ENCODE data around the gene STX10.
A peak's percentile ranks its signal among the peaks of the same experiment; 100 is the strongest.

Gene STX10

GRCh38 chr19:13139633-13140311 is 10.4 kb downstream of the STX10 start:
- DNase-seq (ENCODE audit: low read depth): no peak

- DNase-seq (ENCODE audit: low read depth): no peak
These were observed 11.3 kb downstream of the STX10 start for GRCh38 chr19:13138916-13139198.

GRCh38 chr19:13138171-13138915 is 11.8 kb downstream of the STX10 start:
- DNase-seq (ENCODE audit: low read depth): no peak

GRCh38 chr19:13137290-13137794 is 12.8 kb downstream of the STX10 start:
- no peak for DNase-seq (ENCODE audit: low read depth)

DNA sequence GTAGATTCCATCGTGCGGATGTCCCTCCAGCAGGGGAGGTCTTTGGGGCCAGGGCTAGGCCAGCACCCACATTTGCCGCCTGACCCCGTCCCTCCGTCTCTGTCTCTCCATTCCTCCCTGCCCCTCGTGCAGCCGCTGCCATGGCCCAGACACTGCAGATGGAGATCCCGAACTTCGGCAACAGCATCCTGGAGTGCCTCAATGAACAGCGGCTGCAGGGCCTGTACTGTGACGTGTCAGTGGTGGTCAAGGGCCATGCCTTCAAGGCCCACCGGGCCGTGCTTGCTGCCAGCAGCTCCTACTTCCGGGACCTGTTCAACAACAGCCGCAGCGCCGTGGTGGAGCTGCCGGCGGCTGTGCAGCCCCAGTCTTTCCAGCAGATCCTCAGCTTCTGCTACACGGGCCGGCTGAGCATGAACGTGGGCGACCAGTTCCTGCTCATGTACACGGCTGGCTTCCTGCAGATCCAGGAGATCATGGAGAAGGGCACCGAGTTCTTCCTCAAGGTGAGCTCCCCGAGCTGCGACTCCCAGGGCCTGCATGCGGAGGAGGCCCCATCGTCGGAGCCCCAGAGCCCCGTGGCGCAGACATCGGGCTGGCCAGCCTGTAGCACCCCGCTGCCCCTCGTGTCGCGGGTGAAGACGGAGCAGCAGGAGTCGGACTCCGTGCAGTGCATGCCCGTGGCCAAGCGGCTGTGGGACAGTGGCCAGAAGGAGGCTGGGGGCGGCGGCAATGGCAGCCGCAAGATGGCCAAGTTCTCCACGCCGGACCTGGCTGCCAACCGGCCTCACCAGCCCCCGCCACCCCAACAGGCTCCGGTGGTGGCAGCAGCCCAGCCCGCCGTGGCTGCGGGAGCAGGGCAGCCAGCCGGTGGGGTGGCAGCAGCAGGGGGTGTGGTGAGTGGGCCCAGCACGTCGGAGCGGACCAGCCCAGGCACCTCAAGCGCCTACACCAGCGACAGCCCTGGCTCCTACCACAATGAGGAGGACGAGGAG is 14.8 kb downstream of the STX10 start:
- DNase-seq (ENCODE audit: low read depth): no peak

DNA sequence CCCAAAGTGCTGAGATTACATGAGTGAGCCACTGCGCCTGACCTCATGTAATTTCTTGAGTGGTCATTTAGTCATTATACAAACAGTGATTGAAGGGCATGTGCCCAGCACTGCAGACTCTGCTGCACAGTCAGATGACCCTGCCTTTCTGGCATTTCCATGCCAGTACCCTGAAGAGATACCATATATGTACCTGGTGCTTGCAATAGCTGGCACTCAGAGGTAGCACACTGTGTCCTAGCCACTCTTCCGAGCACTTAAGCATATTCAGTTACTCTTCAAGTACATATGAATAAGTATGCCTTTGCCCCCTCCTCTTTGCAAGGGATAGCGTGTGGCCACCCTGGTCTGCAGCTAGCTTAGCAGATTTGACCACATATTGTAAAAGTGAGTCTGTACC is 15.5 kb downstream of the STX10 start:
- DNase-seq (ENCODE audit: low read depth): no peak

GRCh38 chr19:13133241-13133870 is 16.8 kb downstream of the STX10 start:
- DNase-seq (ENCODE audit: low read depth): no peak

- peak; percentile 90 for DNase-seq (ENCODE audit: low read depth)
These were observed 17.5 kb downstream of the STX10 start for GRCh38 chr19:13132471-13133180.

GRCh38 chr19:13130886-13131490 is 19.2 kb downstream of the STX10 start:
- DNase-seq (ENCODE audit: low read depth): no peak

GRCh38 chr19:13129384-13129783 is 20.8 kb downstream of the STX10 start:
- DNase-seq (ENCODE audit: low read depth): no peak

DNA sequence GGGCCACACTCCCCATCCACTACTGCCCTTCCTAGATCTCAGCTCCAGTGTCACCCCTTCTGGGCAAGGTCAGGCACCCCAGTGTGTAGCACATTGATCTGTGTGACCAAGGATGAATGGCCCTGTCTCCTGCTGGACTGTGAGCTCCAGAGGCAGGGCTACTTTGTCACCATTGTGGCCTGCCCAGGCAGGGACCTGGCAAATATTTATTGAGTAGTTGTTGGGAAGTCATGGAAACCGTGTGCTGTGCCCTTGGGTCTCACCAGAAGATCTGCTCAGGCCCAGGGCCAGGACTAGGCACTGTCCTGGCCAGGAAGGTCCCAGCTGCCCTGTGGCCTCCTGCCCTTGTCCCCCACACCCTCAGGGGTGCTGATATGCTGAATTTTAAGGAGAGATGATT is 21.6 kb downstream of the STX10 start:
- DNase-seq (ENCODE audit: low read depth): no peak

DNA sequence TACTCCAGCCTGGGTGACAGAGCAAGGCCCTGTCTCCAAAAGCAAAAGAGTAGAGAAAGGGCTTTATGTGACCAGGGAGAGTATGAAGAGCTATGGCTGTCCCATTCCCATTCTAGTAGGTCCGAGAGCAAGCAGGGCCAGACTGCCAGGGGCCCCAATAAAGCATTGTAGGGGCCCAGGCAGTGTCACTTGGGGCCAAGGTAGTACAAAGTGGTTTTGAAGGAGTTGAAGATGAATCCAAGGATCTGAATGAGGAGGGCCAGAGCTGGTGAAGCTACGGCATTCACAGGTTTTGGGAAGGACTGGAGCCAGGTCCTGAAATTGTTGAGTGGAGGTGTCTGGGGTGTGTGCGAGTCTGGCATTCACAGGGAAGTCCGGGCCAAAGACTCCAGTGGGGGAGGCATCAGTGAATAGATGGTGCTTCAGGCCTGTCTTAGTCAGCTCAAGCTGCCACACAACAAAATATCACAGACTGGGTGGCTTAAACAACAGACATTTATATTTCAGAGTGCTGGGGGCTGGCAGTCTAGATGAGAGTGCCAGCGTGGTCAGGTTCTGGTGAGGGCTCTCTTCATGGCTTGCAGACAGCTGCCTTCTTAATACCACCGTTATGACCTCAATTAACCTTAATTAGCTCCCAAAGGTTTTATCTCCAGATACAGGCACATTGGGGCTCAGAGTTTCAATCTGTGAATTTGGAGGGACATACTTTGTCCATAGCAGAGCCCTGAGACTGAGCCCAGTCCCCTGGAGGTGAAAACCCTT is 22.2 kb downstream of the STX10 start:
- DNase-seq (ENCODE audit: low read depth): no peak

GRCh38 chr19:13127051-13127450 is 23.1 kb downstream of the STX10 start:
- no peak for DNase-seq (ENCODE audit: low read depth)

DNA sequence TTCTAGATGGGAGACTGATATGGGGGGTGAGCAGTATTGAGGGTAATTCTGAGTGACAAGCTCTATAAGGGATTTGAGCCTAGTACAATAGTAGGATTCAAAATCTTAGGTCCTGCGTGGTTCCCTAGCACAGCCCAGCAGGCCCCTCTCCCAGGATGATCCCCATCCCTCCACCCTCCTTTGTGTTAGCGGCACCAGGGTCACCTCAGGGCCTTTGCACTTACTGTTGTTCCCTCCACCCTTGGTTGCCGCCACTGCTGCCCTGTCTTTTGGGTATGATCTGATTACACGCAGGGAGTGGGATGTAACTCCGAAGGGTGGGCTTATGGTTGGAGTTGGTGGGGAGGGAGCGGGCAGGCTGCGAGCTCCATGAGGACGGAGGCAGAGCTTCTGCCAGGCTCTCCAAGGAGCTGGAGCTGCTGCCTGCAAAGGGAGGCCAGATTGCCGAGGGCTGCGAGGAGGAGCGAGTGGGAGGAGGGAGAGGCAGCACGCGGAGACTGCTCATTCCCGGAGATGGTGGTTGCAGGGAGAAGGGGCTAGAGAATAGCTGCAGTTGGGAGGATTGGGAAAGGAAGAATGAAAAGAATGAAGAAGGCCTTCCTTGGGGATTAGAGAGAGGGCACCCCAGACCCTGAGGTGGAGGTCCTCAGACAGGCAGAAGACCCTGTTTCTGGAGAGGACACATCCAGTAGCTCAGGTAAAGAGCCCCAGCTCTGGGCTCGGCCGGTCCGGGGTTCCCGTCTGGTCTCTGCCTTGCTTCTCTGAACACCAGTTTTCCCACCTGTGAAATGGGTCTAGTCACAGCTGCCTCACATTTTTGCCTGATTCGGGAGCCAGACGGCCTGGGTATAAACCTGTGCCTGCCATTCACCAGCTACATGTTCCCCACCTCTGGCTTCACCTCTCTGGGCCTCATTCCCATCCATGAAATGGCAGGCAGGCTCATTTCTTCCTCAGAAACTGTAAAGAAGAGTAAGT is 26.9 kb downstream of the STX10 start:
- DNase-seq (ENCODE audit: low read depth): no peak

DNA sequence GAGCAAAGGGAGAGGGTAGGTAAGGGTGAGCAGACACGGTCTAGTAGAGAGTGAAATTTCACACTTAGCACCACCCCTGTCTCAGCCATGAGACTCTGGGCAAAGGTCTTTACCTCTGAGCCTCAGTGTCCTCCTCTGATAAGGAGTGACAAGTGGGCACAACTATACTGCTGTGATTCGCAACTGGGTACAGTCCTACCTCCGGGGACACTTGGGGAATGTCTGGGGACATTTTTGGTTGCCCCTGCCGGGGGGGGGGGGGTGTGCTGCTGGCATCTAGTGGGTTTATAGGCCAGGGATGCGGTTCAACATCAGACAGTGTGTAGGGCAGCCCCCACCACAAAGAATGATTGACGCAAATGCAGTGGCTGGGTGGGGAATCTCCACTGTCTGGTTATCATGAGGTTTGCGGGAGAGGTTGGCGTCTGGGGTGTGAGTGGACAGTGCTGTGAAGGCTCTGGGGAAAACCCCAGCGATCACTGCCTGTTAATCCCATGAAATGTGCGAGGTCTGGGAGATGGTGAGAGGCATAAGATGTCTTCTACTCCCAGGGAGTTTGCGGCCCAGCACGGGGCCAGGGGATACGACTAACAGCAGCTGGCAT is 27.8 kb downstream of the STX10 start:
- no peak for DNase-seq (ENCODE audit: low read depth)

DNA sequence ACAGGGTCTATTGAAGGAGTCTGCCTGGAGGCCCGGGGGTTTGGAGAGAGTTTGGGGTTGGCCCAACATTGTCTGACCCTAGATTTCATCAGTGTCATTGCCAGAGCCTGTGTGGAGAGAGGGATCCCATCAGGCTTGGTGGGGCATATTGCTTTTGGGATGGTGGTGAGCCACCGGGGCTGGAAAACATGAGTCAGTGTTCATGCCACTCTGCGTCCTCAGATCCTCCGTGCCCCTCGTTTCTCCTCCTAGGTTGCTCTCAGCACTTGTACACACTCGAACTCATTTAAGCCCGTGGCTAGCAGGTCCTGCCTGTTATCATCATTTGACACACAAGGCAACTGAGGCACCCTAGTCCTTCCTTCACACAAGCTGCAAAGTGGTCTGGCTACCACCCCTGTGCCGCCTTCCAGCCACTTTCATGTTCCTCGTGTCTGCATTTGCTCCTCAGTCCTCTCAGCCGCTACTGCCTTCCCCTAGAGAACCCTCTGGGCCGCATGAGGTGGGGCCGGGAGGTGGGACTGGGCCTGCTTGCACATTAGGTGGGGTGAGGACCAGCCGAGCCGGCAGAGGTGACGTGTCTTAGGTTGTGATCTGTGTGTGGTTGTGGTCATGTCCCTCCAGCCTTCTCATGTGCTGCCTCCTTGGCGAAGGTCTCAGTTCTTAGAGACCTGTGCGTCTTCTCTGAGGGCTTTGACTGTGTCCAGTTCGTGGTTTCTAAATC is 28.5 kb downstream of the STX10 start:
- DNase-seq (ENCODE audit: low read depth): no peak

GRCh38 chr19:13120817-13121216 is 29.4 kb downstream of the STX10 start:
- peak; percentile 86 for DNase-seq (ENCODE audit: low read depth)

DNA sequence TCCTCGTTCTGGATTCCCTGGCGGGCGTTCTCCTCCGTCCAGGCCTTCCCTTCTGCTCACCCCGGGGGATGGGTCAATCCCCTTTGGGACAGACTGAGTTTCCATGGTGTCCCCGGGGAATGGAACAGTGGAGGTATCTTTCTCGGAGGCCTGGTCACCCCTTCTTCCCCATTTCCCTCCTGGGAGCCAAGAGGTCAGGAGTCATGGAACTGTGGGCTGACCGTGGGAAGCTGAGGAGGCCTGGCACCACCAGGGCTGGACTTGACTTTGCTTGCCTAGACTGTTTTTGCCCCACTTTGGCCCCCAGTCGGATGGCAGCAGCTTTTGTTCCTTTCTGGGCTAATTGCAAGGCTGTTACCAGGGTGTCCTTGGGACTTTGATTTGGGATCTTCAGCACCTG is 30.1 kb downstream of the STX10 start:
- no peak for DNase-seq (ENCODE audit: low read depth)
